H1 (cell line): ENCODE measurements around the gene PDZK1IP1. TPM values are rescaled to one million over a fixed set of nuclear protein-coding genes. Genes with fewer than 3 reads are reported as not detected.

Source experiments
- CTCF ChIA-PET: fragments of 300-600 bp; sonication (Branson Sonifier 250); formaldehyde crosslinking; loops from one replicate; lab custom pipeline; 2021; ENCODE audit not compliant: partially characterized antibody; lab: Charles Lee
- POLR2A ChIA-PET: fragments of 300-600 bp; sonication (Branson Sonifier 250); formaldehyde crosslinking; loops from one replicate; lab custom pipeline; 2021; ENCODE audit warnings: inconsistent platforms; ENCODE audit not compliant: partially characterized antibody; lab: Charles Lee
- DNase-seq, 2 experiments: peaks; one replicate each; pipeline versions ENCODE4 v3.0.0 to v3.0.0-alpha.2; 2010 to 2022; ENCODE audit warnings: low spot score in 2 of 2, low read depth in 1 of 2, mixed read lengths in 1 of 2
- FAIRE-seq: peaks from 2 replicates; lab custom pipeline; 2011; peaks lifted over from hg19 to GRCh38; lab: Jason Lieb, UNC
- H2AFZ ChIP-seq: 2 replicates; pipeline ENCODE4 v1.8.1; 2012; ENCODE audit warnings: low read length, inconsistent platforms
- H2AK5ac ChIP-seq: 2 replicates; pipeline ENCODE4 v1.6.1; 2013; ENCODE audit warnings: low read depth, low read length
- H2BK120ac ChIP-seq: replicated peaks from 2 replicates; pipeline ENCODE3; 2013; ENCODE audit warnings: low read depth, low read length, inconsistent platforms
- H2BK12ac ChIP-seq: 2 replicates; pipeline ENCODE4 v1.6.1; 2013; ENCODE audit warnings: low read depth, low read length
- H2BK15ac ChIP-seq: 2 replicates; pipeline ENCODE4 v1.6.1; 2013; ENCODE audit warnings: low read length
- H2BK20ac ChIP-seq: 2 replicates; pipeline ENCODE4 v1.6.1; 2013; ENCODE audit warnings: low read length
- H2BK5ac ChIP-seq: 2 replicates; pipeline ENCODE4 v1.6.1; 2013; ENCODE audit warnings: low read depth, low read length
- H3K14ac ChIP-seq: 2 replicates; pipeline ENCODE4 v1.6.1; 2013; ENCODE audit warnings: inconsistent platforms; ENCODE audit not compliant: insufficient read length
- H3K18ac ChIP-seq: 2 replicates; pipeline ENCODE4 v1.6.1; 2013; ENCODE audit warnings: low read length; ENCODE audit errors: extremely low read depth
- H3K23ac ChIP-seq: 2 replicates; pipeline ENCODE4 v1.6.1; 2013; ENCODE audit warnings: inconsistent platforms; ENCODE audit not compliant: insufficient read length
- H3K23me2 ChIP-seq: 2 replicates; pipeline ENCODE4 v1.6.1; 2013; ENCODE audit warnings: low read depth, low read length
- H3K27ac ChIP-seq: 2 replicates; pipeline ENCODE4 v1.6.1; 2011; ENCODE audit warnings: low read depth, low read length, inconsistent platforms
- H3K27me3 ChIP-seq, 4 experiments: replicated peaks in 1 of 4; 1 replicate in 1 of 4; 2 replicates in 3 of 4; pipeline versions ENCODE4 v1.6.1 to v1.8.1; 2011 to 2013; ENCODE audit warnings: low read length in 3 of 4, mild to moderate bottlenecking in 3 of 4, inconsistent platforms in 2 of 4, mixed read lengths in 2 of 4, moderate library complexity in 1 of 4; ENCODE audit not compliant: control insufficient read depth in 3 of 4, insufficient read depth in 3 of 4; ENCODE audit errors: extremely low read depth in 1 of 4
- H3K36me3 ChIP-seq, 4 experiments: 2 replicates each; pipeline versions ENCODE4 v1.6.1 to v1.8.1; 2011 to 2013; ENCODE audit warnings: mild to moderate bottlenecking in 4 of 4, low read length in 3 of 4, moderate library complexity in 2 of 4, control low read depth in 1 of 4, inconsistent platforms in 1 of 4; ENCODE audit not compliant: insufficient read depth in 4 of 4, control insufficient read depth in 2 of 4
- H3K4ac ChIP-seq: replicated peaks from 2 replicates; pipeline ENCODE3; 2013; ENCODE audit warnings: low read length, low read depth, mixed read lengths, inconsistent platforms; ENCODE audit not compliant: insufficient read length
- H3K4me1 ChIP-seq, 4 experiments: replicated peaks in 1 of 4; 1 replicate in 1 of 4; 2 replicates in 3 of 4; pipeline versions ENCODE4 v1.6.1 to v1.8.1; 2011 to 2013; ENCODE audit warnings: low read length in 3 of 4, inconsistent platforms in 2 of 4, mixed read lengths in 1 of 4; ENCODE audit not compliant: insufficient read depth in 4 of 4, control insufficient read depth in 3 of 4
- H3K4me2 ChIP-seq, 2 experiments: 2 replicates each; pipeline versions ENCODE4 v1.6.1 to v1.8.1; 2011 to 2013; ENCODE audit warnings: low read depth in 2 of 2, low read length in 2 of 2, control low read depth in 1 of 2, inconsistent platforms in 1 of 2, mild to moderate bottlenecking in 1 of 2; ENCODE audit not compliant: insufficient read depth in 1 of 2
- H3K4me3 ChIP-seq, 4 experiments: fragments of 200-600, 300-600 bp in 1 of 4; sonication (generic), shearing (Covaris generic), sonication (Bioruptor Twin) in 1 of 4; 2 replicates each; pipeline versions ENCODE4 v1.5.1 to v1.8.1; 2011 to 2016; ENCODE audit warnings: low read length in 4 of 4, low read depth in 3 of 4, control low read depth in 2 of 4, inconsistent platforms in 2 of 4, mild to moderate bottlenecking in 2 of 4, mixed read lengths in 1 of 4, moderate library complexity in 1 of 4; ENCODE audit not compliant: insufficient read depth in 2 of 4; ENCODE audit errors: extremely low read depth in 1 of 4
- H3K56ac ChIP-seq: replicated peaks from 2 replicates; pipeline ENCODE3; 2013; ENCODE audit warnings: low read depth, mild to moderate bottlenecking, mixed read lengths, low read length, inconsistent platforms; ENCODE audit not compliant: insufficient read length
- H3K79me1 ChIP-seq: 2 replicates; pipeline ENCODE4 v1.6.1; 2013; ENCODE audit warnings: low read depth, low read length, control low read depth
- H3K79me2 ChIP-seq, 2 experiments: 2 replicates each; pipeline versions ENCODE4 v1.6.1 to v1.8.1; 2012 to 2013; ENCODE audit warnings: low read length in 2 of 2, mild to moderate bottlenecking in 2 of 2, inconsistent platforms in 1 of 2; ENCODE audit not compliant: insufficient read depth in 2 of 2, control insufficient read depth in 1 of 2
- H3K9ac ChIP-seq, 4 experiments: replicated peaks in 1 of 4; 1 replicate in 1 of 4; 2 replicates in 3 of 4; pipeline versions ENCODE4 v1.6.1 to v1.8.1; 2011 to 2013; ENCODE audit warnings: low read depth in 3 of 4, low read length in 3 of 4, control low read depth in 2 of 4, mild to moderate bottlenecking in 2 of 4, moderate library complexity in 2 of 4, inconsistent platforms in 1 of 4; ENCODE audit errors: extremely low read depth in 1 of 4
- H3K9me3 ChIP-seq, 2 experiments: 2 replicates each; pipeline versions ENCODE4 v1.6.1 to v1.8.1; 2012 to 2013; ENCODE audit warnings: mild to moderate bottlenecking in 2 of 2, moderate library complexity in 2 of 2, control low read depth in 1 of 2, inconsistent platforms in 1 of 2, low read depth in 1 of 2, low read length in 1 of 2, mixed read lengths in 1 of 2; ENCODE audit not compliant: insufficient read depth in 2 of 2
- H4K20me1 ChIP-seq, 2 experiments: replicated peaks in 1 of 2; 2 replicates each; pipeline versions ENCODE3 to v1.8.1; 2011 to 2013; ENCODE audit warnings: inconsistent platforms in 2 of 2, low read length in 2 of 2, mild to moderate bottlenecking in 1 of 2; ENCODE audit not compliant: insufficient read depth in 2 of 2, control insufficient read depth in 1 of 2
- H4K5ac ChIP-seq: 2 replicates; pipeline ENCODE4 v1.6.1; 2013; ENCODE audit warnings: low read length, low read depth, mixed read lengths, inconsistent platforms; ENCODE audit not compliant: insufficient read length
- H4K8ac ChIP-seq: 2 replicates; pipeline ENCODE4 v1.8.0; 2013; ENCODE audit warnings: mild to moderate bottlenecking, moderate library complexity, low read length, inconsistent platforms; ENCODE audit not compliant: insufficient read depth; ENCODE audit errors: extremely low read depth
- H4K91ac ChIP-seq: replicated peaks from 2 replicates; pipeline ENCODE3; 2013; ENCODE audit warnings: low read length, mixed read lengths, inconsistent platforms; ENCODE audit not compliant: insufficient read length
- BACH1 ChIP-seq: IDR thresholded peaks from 2 replicates; pipeline ENCODE4 v1.6.1; 2012; ENCODE audit warnings: low read length, improper control_type of control experiment
- JUN ChIP-seq: IDR thresholded peaks from 2 replicates; pipeline ENCODE4 v1.6.1; 2011; ENCODE audit warnings: low read depth, mild to moderate bottlenecking, improper control_type of control experiment, low read length
- JUND ChIP-seq: IDR thresholded peaks from 2 replicates; pipeline ENCODE4 v1.6.1; 2011; ENCODE audit warnings: mild to moderate bottlenecking, improper control_type of control experiment, low read length
- NANOG ChIP-seq: IDR thresholded peaks from 2 replicates; pipeline ENCODE4 v1.6.1; 2011; ENCODE audit warnings: low read length, low read depth, mild to moderate bottlenecking, inconsistent platforms; ENCODE audit not compliant: insufficient read depth, poor library complexity, severe bottlenecking
- RFX5 ChIP-seq: IDR thresholded peaks from 2 replicates; pipeline ENCODE4 v1.6.1; 2011; ENCODE audit warnings: low read depth, low read length, improper control_type of control experiment, borderline replicate concordance
- YY1 ChIP-seq: IDR thresholded peaks from 2 replicates; pipeline ENCODE4 v1.6.1; 2011; ENCODE audit warnings: low read depth, mild to moderate bottlenecking, low read length
- WGBS, 2 experiments: shearing (Covaris generic) in 1 of 2; methylation state at CpG; one replicate each; pipeline versions ENCODE4 v1.1.6 to v1.1.7; 2013 to 2015; ENCODE audit warnings: low lambda C conversion rate in 2 of 2, mixed read lengths in 2 of 2, inconsistent platforms in 1 of 2, low coverage in 1 of 2, missing lambda C conversion rate in 1 of 2; ENCODE audit not compliant: insufficient replicate concordance in 2 of 2, insufficient coverage in 1 of 2, insufficient read length in 1 of 2; ENCODE audit errors: extremely low coverage in 1 of 2, missing lambda C conversion rate in 1 of 2; 5-methylcytosine and 5-hydroxymethylcytosine counted together
- polyA plus RNA-seq, 7 experiments: library from polyadenylated mRNA; depleted of rRNA in 3 of 7; stranded (reverse) in 5 of 7; unstranded in 2 of 7; fragments of >200 nt in 5 of 7; fragments of 200-250 nt in 2 of 7; gene quantifications; 1 replicate in 5 of 7; 2 replicates in 1 of 7; 4 replicates in 1 of 7; pipeline versions ENCODE4 v1.2.1 to v1.2.3, GENCODE V29; 2011 to 2013; ENCODE audit warnings: missing spikeins in 2 of 7, mixed read lengths in 2 of 7
- total RNA-seq: library from RNA; stranded (reverse); fragmentation: NEBNext Ultra II Directional; extraction: Animal tissue kit (Norgen Biotek cat#: 25700); gene quantifications from 2 replicates; pipeline ENCODE4 v1.2.1, GENCODE V29; 2021

PDZK1IP1 gene
- total and polyA plus RNA-seq, 2 of the 8 experiments (the other 6 are each of a cell fraction or from before 2014, with no cell fraction given) = 0.17 TPM; not detected in 1

DNA sequence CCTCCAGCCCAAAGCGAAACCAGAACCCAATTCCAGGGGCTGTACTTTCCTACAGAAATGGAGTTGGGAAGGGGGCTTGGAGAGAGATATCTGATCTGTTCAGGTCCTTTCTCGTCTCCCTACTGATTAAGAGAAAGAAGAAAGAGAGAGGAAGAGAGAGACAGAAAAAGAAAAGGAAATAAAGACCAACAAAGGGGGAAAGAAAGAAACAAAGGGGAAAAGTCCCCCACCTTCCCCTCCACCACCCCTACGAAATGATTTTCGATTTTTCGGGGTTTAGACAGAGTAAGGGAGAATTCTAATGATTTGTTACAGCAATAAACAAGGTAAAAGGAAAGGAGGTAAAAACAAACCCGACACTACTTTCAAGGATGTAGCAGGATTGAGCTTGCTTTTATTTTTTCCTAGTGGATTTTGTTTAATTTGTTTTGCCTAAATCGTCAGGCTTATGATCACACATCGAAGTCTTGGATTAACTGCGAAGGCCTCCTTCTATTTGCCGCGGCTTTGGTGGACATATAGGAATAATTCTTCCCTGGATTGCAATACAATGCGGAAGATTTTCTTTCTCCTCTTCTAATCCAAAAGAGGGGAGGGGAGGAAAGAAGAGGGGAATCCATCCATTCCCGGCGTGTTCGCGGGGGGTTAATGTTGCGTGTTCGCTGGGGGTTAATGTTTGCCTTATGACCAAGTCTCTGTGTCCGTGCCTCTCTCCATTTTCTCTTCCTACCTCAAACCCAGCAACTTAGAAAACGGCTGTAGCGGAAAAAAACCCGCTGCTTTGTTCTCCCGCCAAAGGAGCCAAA lies 40.3 kb upstream of the PDZK1IP1 start:
- Histone ChIP-seq H3K56ac (no peak overlapping the region), H3K14ac (no peak overlapping the region), H2BK5ac (no peak overlapping the region), H2BK20ac (no peak overlapping the region), H2BK15ac (no peak overlapping the region), H2BK12ac (peak overlapping the region; percentile 88; the same call in 1 of the 2 replicates), H3K79me2 (no peaks in the 10 kb centered on the region), H3K9me3 (no peaks in the 10 kb centered on the region), H3K4me2 (peak overlapping the region; percentile 71 to 97), H3K4ac (no peak overlapping the region), H3K79me1 (no peaks in the 10 kb centered on the region), H2BK120ac (no peak overlapping the region), H3K4me3 (peak overlapping the region; percentile 9 to 59 (median 34); a peak in 7 of 8 replicates), H4K5ac (no peak overlapping the region), H3K4me1 (peaks cover 11 to 41% (median 29%) of the 10 kb centered on the region in 4 experiments), H3K23me2 (peaks cover 7% of the 10 kb centered on the region), H3K18ac (0 out of 2 replicates have a peak overlapping the region, but pooled peaks have one; percentile 51), H4K20me1 (peaks cover 4 to 9% of the 10 kb centered on the region in 2 experiments), H3K27me3 (peaks cover 90 to 100% (median 100%) of the 10 kb centered on the region in 4 experiments), H3K27ac (no peak overlapping the region), H2AK5ac (no peak overlapping the region), H3K9ac (no peak overlapping the region), H4K8ac (no peak overlapping the region), H2AFZ (no peak overlapping the region), H4K91ac (no peak overlapping the region), H3K23ac (no peak overlapping the region), H3K36me3 (no peaks in the 10 kb centered on the region; a peak in 1 of 8 replicates)
- POLR2A ChIA-PET = interaction anchor here (0.6 to 1.3 kb wide), 2 partner anchors 9 to 219 kb away, joined by 3 read pairs; no protein-coding TSS in a partner anchor
- CTCF ChIA-PET = interaction anchor here (1.2 to 5.9 kb wide), 5 partner anchors 22 to 752 kb away, joined by 3 to 30 read pairs (median 5); no protein-coding TSS in a partner anchor
- DNase-seq = peak in 1 of 2 experiments; percentile 56
- TF ChIP-seq YY1 = no peak
- no peak for TF ChIP-seq JUN
- no peak for TF ChIP-seq NANOG
- no peak for TF ChIP-seq RFX5
- no peak for TF ChIP-seq JUND
- peak; percentile 44; the same call in 1 of the 2 replicates for TF ChIP-seq BACH1
- peak; percentile 32 for FAIRE-seq
- WGBS, 2 experiments = 3% methylated on average over 22 of the region's 23 CpGs; no CpG with 5 or more reads in 1 of the 2 experiments
